GM19395 (cell line): ENCODE measurements around the gene TEX29.

Experiments used
- ATAC-seq: cut with Tn5 transposase; IDR thresholded peaks from one replicate; pipeline ENCODE4 v1.9.1; 2021; ENCODE audit warnings: mild to moderate bottlenecking, moderate library complexity; ENCODE audit not compliant: unreplicated experiment

Gene TEX29

DNA sequence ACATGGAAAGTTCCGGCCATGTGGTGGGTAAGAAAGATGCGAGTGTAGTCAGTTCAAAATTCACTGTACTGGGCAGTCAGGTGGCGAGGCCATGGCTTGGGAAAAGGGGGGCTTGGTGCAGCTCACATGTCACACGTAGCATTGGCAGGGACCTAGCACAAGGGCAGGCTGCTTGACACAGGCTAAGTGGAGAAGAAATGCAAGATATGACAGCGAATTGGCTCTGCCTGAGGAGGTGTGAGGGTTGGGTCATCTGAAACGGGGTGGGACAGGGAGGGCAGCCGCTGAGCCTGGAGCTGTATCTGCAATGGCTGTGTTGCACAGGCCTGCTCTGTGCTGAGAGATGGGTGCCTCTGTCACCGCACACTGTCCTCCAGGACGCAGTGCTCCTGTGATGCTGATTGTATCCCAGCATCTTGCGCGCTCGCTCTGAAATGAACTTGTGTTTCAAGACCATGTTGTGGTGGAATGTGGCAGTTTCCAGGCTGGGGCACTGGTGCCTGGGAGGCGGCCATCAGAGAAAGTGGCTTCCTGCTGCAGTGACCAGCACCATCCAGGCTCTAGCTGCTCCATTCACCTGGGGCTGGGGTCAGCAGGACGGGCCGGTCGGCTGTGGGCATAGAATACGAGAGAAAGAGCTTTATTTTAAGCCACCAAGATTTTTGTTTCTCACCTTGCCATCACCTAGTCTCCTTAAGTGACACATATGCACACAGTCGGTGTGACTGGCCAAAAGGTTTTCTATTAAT lies 70.3 kb downstream of the TEX29 start:
- ATAC-seq: no peak

DNA sequence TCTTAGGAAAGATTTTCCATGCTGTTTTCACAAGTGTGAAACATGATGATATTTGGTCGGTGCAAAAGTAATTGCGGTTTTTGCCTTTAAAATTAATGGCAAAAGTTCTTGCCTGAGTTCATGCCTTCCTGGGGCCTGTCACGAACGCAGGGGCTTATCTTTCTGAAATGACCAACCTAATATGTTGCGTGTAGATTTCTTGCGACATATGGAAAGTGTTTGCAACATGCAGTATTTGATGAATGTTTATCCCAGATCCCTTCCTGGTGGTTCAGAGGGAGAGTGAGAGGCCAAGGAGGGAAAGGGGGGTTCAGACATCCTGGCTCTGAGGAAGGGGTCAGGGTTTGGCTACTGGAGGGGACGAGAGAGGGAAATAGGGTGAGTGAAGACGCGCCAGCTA lies 72.0 kb downstream of the TEX29 start:
- ATAC-seq: no peak

DNA sequence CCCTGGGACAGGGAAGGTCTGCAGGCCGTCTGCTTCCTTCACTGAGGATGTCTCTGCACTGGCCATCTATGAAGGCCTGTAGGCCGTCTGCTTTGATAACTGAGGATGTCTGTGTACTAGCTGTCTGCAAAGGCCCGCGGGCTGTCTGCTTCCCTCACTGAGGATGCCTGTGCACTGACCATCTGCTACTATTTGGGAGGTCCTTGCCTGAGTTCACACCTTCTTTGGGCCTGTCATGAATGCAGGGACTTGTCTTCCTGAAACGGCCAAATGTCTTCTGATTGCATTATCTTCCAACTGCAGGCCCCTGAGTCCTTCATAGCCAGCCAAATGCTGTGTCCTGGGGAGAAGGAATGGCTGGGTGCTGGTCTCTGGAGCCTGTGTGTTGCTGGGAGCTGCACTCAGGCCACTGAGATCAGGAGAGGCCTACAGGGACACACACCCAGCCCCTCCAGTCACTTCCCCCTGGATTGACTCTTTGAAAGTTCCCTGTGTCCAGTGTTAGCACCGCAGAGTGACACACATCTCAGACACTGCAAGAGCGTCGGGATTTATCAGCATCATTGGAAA lies 72.9 kb downstream of the TEX29 start:
- no peak for ATAC-seq
